ENCODE results near the gene TTC28.

Gene TTC28

GRCh38 chr22:28718044-28718443 lies 38.4 kb upstream of the TTC28 start:
- Histone ChIP-seq H2AFZ (ENCODE audit: low read length) (no peak overlapping the region), H3K4me1 (ENCODE audit: insufficient read depth, low read length, poor library complexity, severe bottlenecking) (peaks cover 9% of the 10 kb centered on the region), H3K79me2 (ENCODE audit: insufficient read depth, low read length) (no peaks in the 10 kb centered on the region), H3K9me2 (replicated peaks; ENCODE audit: low read depth, low read length) (no peaks in the 10 kb centered on the region), H3K9me3 (ENCODE audit: insufficient read depth, low read depth, low read length) (no peaks in the 10 kb centered on the region), H3K4me3 (ENCODE audit: low read length, poor library complexity, severe bottlenecking) (no peak overlapping the region), H3K27me3 (ENCODE audit: insufficient read depth, low read length, poor library complexity, severe bottlenecking) (no peaks in the 10 kb centered on the region), H3K4me2 (ENCODE audit: low read depth, low read length, poor library complexity, severe bottlenecking) (no peak overlapping the region), H4K20me1 (ENCODE audit: insufficient read depth, low read length, poor library complexity, severe bottlenecking) (no peaks in the 10 kb centered on the region), H3F3A (ENCODE audit: low read depth) (no peaks in the 10 kb centered on the region), H3K36me3 (ENCODE audit: insufficient read depth, low read length) (peaks cover 36% of the 10 kb centered on the region; the same call in 1 of the 2 replicates), H3K9ac (ENCODE audit: low read depth, low read length, poor library complexity, severe bottlenecking) (no peak overlapping the region)
- no peak for TF ChIP-seq CTCF (conservative IDR thresholded peaks at IDR 0.05; ENCODE audit: low read length)

- Histone ChIP-seq H3F3A (ENCODE audit: low read depth) (no peaks in the 10 kb centered on the region), H3K36me3 (ENCODE audit: insufficient read depth, low read length) (peaks cover 32% of the 10 kb centered on the region; the same call in 1 of the 2 replicates), H3K27me3 (ENCODE audit: insufficient read depth, low read length, poor library complexity, severe bottlenecking) (no peaks in the 10 kb centered on the region), H3K4me1 (ENCODE audit: insufficient read depth, low read length, poor library complexity, severe bottlenecking) (peaks cover 12% of the 10 kb centered on the region), H3K4me2 (ENCODE audit: low read depth, low read length, poor library complexity, severe bottlenecking) (no peak overlapping the region), H3K9ac (ENCODE audit: low read depth, low read length, poor library complexity, severe bottlenecking) (no peak overlapping the region), H4K20me1 (ENCODE audit: insufficient read depth, low read length, poor library complexity, severe bottlenecking) (no peaks in the 10 kb centered on the region), H3K4me3 (ENCODE audit: low read length, poor library complexity, severe bottlenecking) (no peak overlapping the region), H2AFZ (ENCODE audit: low read length) (no peak overlapping the region), H3K79me2 (ENCODE audit: insufficient read depth, low read length) (no peaks in the 10 kb centered on the region), H3K9me3 (ENCODE audit: insufficient read depth, low read depth, low read length) (no peaks in the 10 kb centered on the region), H3K9me2 (replicated peaks; ENCODE audit: low read depth, low read length) (no peaks in the 10 kb centered on the region)
- no peak for TF ChIP-seq CTCF (conservative IDR thresholded peaks at IDR 0.05; ENCODE audit: low read length)
- no peak for TF ChIP-seq EZH2phosphoT487 (IDR thresholded peaks at IDR 0.05; ENCODE audit: borderline replicate concordance)
These were observed 37.0 kb upstream of the TTC28 start for GRCh38 chr22:28716686-28717085.

GRCh38 chr22:28715611-28716010 lies 36.0 kb upstream of the TTC28 start:
- no peaks in the 10 kb centered on the region for H4K20me1 ChIP-seq (ENCODE audit: insufficient read depth, low read length, poor library complexity, severe bottlenecking)
- no peak overlapping the region for H2AFZ ChIP-seq (ENCODE audit: low read length)
- peaks cover 23% of the 10 kb centered on the region for H3K4me1 ChIP-seq (ENCODE audit: insufficient read depth, low read length, poor library complexity, severe bottlenecking)
- no peak overlapping the region for H3K9ac ChIP-seq (ENCODE audit: low read depth, low read length, poor library complexity, severe bottlenecking)
- H3F3A ChIP-seq (ENCODE audit: low read depth) = no peaks in the 10 kb centered on the region
- H3K79me2 ChIP-seq (ENCODE audit: insufficient read depth, low read length) = no peaks in the 10 kb centered on the region
- no peaks in the 10 kb centered on the region for H3K9me3 ChIP-seq (ENCODE audit: insufficient read depth, low read depth, low read length)
- TF ChIP-seq EZH2phosphoT487 (IDR thresholded peaks at IDR 0.05; ENCODE audit: borderline replicate concordance) (no peak), CTCF (conservative IDR thresholded peaks at IDR 0.05; ENCODE audit: low read length) (no peak)
- H3K4me2 ChIP-seq (ENCODE audit: low read depth, low read length, poor library complexity, severe bottlenecking) = no peak overlapping the region
- H3K4me3 ChIP-seq (ENCODE audit: low read length, poor library complexity, severe bottlenecking) = no peak overlapping the region
- no peaks in the 10 kb centered on the region for H3K9me2 ChIP-seq (replicated peaks; ENCODE audit: low read depth, low read length)
- H3K36me3 ChIP-seq (ENCODE audit: insufficient read depth, low read length) = peaks cover 32% of the 10 kb centered on the region; the same call in 1 of the 2 replicates
- H3K27me3 ChIP-seq (ENCODE audit: insufficient read depth, low read length, poor library complexity, severe bottlenecking) = no peaks in the 10 kb centered on the region

Data from Loucy (cell line).